Osteocyte (in vitro differentiated cells): ENCODE results near the gene CIROP. TPM values are rescaled to one million over a fixed set of nuclear protein-coding genes. Genes with fewer than 3 reads are reported as not detected.

Experiments used
- DNase-seq: peaks from one replicate; pipeline ENCODE4 v3.0.0; 2021; ENCODE audit warnings: mixed read lengths; ENCODE audit not compliant: unreplicated experiment; ENCODE audit errors: extremely low spot score
- H3K27ac Mint-ChIP-seq: one replicate; pipeline ENCODE4 v1.8.0; 2021; ENCODE audit warnings: mild to moderate bottlenecking, mixed read lengths; ENCODE audit not compliant: unreplicated experiment
- H3K27me3 Mint-ChIP-seq: one replicate; pipeline ENCODE4 v1.8.0; 2021; ENCODE audit warnings: mixed read lengths; ENCODE audit not compliant: unreplicated experiment
- H3K36me3 Mint-ChIP-seq: one replicate; pipeline ENCODE4 v1.8.0; 2021; ENCODE audit warnings: mixed read lengths; ENCODE audit not compliant: unreplicated experiment
- H3K4me1 Mint-ChIP-seq: one replicate; pipeline ENCODE4 v1.8.0; 2021; ENCODE audit warnings: mixed read lengths; ENCODE audit not compliant: unreplicated experiment
- H3K4me3 Mint-ChIP-seq: one replicate; pipeline ENCODE4 v1.8.0; 2021; ENCODE audit warnings: mild to moderate bottlenecking, moderate library complexity, mixed read lengths; ENCODE audit not compliant: unreplicated experiment
- H3K9me3 Mint-ChIP-seq: one replicate; pipeline ENCODE4 v1.8.0; 2021; ENCODE audit warnings: mixed read lengths; ENCODE audit not compliant: unreplicated experiment
- CTCF ChIP-seq: fragments of 200-600 bp; sonication (generic); IDR thresholded peaks from 2 replicates; pipeline ENCODE4 v1.5.0; 2021; ENCODE audit warnings: antibody characterized with exemption, mild to moderate bottlenecking, moderate library complexity
- total RNA-seq: library from RNA; stranded (reverse); gene quantifications from 2 replicates; pipeline ENCODE4 v1.2.1, GENCODE V29; 2021

CIROP gene
- total RNA-seq, 1 donor from 2014 or later = not detected

DNA sequence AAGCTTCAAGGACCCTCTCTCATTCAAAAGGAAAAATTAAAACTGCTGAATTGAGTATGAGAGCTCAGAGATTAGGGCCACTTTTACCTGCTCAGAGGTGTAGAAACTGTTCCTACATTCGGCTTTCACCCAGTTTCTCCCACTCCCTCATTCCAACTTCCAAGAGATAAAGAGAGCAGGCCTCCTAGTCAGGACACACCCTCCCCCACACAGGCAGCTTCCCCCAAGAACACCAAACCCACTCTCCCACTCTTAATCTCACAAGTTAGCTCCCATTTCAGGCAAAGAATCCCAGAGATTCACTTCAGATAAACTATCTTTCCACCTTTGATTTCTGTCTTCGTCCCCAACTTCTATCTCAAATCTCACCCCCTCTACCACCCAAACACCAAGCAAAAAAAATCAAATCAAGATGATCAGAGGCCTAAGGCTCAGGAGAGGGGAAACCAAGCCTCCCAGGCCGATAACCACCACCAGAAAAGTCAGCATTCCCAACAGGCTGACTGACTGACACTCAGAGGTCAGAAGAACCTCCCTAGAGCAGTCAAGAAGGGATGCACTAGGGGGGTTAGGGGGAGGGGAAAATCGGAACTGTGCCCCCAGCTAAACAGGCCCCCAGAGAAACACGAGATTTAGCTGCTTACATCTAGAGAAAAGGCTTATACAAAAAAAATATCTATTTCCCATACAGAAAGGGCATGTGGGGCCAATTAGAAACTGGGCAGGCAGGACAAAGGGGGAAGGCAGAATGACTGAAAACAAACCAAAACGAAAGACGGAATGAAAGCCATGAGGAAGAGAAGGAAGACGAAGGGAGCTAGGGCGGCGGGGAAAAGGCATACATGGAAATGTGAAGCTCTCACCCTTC lies 34.3 kb downstream of the CIROP start:
- Mint-ChIP-seq H3K27ac (peak overlapping the region; percentile 93), H3K36me3 (peaks cover 20% of the 10 kb centered on the region), H3K4me3 (peak overlapping the region; percentile 89), H3K9me3 (no peaks in the 10 kb centered on the region), H3K4me1 (peaks cover 43% of the 10 kb centered on the region), H3K27me3 (no peaks in the 10 kb centered on the region)
- DNase-seq = no peak
- TF ChIP-seq CTCF = no peak

GRCh38 chr14:23069413-23069806 lies 35.4 kb downstream of the CIROP start:
- H3K27ac Mint-ChIP-seq = peak overlapping the region; percentile 50
- no peak for TF ChIP-seq CTCF
- DNase-seq = no peak
- H3K36me3 Mint-ChIP-seq = peaks cover 16% of the 10 kb centered on the region
- no peaks in the 10 kb centered on the region for H3K9me3 Mint-ChIP-seq
- H3K4me3 Mint-ChIP-seq = peak overlapping the region; percentile 56
- peaks cover 43% of the 10 kb centered on the region for H3K4me1 Mint-ChIP-seq
- H3K27me3 Mint-ChIP-seq = no peaks in the 10 kb centered on the region

DNA sequence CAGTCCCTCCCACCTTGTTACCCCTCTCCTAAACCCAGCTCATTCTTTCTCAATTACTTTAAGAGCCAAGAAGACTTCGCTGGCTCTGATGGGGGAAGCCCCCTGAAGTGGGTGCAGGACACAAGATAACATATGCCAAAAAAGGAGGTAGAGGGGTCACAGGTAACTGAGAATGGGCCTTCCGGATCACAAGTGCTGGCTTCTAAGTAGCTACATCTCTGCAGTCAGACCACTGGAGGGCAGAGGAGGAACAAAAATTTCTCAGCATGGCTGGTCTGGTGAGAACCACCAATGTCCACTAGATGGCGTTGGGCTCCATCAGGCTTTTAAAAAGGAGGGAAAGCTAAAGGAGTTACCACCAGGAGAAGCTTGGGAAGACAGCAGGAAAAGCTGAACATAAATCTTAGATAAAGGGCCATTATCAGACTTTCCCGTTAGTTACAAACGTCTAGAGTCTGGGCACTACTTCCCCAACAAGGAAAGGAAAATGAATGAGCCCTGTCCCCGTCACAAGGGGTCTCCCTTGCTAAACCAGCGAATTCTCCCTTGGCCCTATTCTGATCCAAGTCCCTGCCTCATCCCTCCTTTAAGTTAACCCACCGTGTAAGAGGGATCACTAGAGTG lies 35.9 kb downstream of the CIROP start:
- no peaks in the 10 kb centered on the region for H3K9me3 Mint-ChIP-seq
- TF ChIP-seq CTCF = peak; percentile 99
- H3K27ac Mint-ChIP-seq = peak overlapping the region; percentile 50
- peak; percentile 94 for DNase-seq
- H3K36me3 Mint-ChIP-seq = peaks cover 20% of the 10 kb centered on the region
- H3K4me1 Mint-ChIP-seq = peaks cover 44% of the 10 kb centered on the region
- H3K4me3 Mint-ChIP-seq = peak overlapping the region; percentile 56
- H3K27me3 Mint-ChIP-seq = no peaks in the 10 kb centered on the region

DNA sequence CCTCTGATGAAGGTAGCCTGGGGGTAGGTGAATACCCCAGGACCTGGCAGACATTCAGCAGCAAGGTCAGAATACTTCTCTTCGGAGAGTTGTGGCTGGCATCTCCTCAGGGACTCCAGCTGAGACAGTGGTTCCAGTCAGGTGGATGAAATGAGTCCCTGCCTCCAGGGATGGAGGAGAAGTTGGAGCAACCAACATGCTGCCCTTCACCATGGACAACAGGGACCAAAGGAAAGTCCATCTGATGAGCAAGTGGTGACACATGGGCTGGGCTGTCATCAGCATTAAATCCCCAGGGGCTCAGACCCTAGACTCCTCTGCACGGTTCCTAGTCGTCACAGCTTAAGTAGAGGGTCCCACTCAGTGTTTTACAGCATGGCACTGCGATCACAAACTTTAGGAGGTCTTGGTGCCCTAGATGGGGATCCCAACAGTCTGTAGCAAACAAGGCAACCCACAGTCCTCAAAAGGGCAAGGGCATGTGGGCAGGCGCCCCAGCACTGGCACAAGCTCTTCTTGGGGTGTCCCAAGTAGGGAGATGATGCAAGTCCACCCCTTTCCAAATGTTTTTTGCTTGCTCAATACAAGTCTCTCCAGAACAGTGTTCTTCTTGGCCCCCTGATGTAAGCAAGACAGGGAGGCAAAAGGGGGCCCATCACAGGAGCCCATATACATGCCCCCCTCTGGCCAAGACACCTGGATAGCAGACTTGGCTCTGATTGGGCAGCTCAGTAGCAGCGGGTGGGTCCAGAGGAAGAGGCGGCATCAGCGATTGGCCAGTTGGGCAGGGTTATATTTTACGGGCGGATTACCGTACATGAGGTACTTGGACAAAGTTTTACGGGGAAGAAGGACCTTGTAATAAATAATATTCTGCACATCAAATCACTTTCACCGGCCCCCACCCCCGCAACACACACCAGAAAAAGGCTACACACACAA lies 36.7 kb downstream of the CIROP start:
- H3K4me3 Mint-ChIP-seq = no peak overlapping the region

More for the DNA sequence above, 36.7 kb downstream of the CIROP start:
- DNase-seq = no peak
- Mint-ChIP-seq H3K27ac (peak overlapping the region; percentile 50), H3K36me3 (peaks cover 27% of the 10 kb centered on the region), H3K4me1 (peaks cover 50% of the 10 kb centered on the region), H3K9me3 (no peaks in the 10 kb centered on the region), H3K27me3 (no peaks in the 10 kb centered on the region)
- TF ChIP-seq CTCF = no peak
